Left forelimb (tissue), 1 donor: Measurements from ENCODE around the gene CNTRL.

ENCODE experiments used
- DNase-seq: peaks from one replicate; pipeline ENCODE4 v3.0.0-alpha.2; 2018; ENCODE audit warnings: low spot score

Gene CNTRL

DNA sequence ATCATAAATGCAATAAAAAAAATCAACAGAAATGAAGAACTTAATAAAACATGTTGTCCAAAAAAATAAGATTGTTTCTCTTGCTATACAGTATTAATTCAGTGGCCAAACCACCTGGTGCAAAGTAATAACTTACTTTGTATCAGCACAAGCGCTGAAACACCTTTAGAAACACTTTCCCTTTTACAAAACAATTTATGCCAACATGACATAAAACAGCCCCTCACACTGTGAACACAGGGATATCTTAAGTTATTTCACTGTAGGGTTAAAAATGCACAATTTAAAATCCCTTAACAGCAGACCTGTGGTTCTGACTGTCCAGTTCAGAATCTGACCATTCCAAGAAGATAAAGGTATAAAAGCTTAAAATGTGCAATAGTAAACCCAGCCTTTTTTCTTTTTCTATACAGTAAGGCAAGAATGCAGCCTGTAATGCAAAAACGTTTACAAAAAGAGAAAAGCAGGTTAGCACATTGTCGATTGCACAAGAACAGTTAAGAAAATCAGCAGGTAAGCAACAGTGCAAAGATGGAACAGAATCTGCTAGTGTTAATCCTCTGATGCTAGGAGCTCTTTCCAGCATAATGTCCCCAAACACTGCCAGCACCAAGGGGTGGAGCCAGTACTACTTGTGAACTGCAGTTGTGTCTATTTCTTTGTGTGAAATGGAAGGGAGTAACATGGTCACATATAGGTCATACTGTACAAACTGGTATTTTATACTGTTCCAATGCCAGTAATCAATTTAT, 105.4 kb downstream of the CNTRL start:
- no peak for DNase-seq

DNA sequence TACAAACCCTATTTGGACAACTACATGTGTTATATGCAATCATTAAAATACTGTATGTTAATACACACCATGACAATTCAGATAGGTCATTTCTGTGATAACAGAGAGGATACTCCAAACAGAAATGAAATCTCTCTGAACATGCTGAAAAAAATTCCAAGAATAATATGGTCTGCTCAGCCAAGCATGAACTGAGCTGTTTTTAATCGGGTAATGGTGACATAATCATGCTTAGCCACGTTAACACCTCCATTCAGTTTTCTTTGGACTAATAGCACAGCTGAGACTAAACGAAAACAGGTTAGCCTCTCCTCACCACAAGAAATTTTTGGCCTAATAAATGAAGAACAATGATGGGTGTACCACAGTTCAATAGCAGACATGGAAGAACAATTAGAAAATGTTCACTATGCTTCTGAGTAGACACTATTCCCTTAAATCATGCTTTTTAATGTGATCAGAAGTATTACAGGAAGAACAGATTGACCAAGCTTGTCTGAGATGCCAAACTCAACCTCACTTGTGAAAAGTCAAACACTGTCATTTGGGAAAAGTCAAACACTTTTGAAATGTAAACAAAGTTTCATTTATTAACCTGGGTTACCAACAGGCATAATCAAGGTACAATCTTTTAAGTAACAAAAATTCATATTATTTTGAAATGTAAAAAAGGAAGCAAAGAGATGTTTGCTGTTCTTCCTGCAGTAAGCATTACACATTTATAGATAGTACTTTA, 107.5 kb downstream of the CNTRL start:
- DNase-seq = no peak

- DNase-seq = no peak
These were observed 108.2 kb downstream of the CNTRL start for GRCh38 chr9:121182989-121183388.

DNA sequence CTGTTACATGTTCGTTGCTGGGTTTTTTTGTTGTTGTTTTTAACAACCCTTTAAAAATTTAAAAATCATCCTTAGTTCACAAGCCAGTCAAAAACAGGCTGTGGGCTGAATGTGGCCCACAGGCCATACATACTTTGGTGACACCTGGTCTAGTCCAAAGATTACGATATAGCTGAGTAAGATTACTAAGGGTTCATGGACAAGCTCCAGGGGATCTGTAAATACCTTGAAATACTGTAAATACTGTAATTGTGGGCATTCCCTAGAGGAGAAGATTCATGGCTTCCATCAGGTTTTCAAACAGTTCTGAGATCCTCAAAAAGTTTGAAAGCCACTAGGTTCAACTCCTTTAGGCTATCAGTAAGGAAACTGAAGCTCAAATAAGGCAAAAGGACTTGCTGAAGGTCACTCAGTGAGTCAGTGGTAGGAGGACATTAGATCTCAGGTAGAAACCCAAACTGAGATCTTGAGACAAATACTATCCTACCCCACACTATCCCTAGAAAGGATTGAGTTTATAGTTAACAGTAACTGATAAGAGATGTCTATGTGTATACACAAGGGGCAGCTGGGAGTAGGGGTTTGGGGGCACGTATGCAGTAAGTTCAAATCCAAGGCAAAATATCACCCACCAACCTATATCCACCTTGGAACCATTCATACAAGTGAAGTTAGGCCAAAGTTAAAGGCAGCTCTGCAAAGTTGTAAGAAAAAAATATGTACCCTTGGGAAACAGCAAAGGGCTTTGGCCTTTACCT, 109.1 kb downstream of the CNTRL start:
- no peak for DNase-seq

DNA sequence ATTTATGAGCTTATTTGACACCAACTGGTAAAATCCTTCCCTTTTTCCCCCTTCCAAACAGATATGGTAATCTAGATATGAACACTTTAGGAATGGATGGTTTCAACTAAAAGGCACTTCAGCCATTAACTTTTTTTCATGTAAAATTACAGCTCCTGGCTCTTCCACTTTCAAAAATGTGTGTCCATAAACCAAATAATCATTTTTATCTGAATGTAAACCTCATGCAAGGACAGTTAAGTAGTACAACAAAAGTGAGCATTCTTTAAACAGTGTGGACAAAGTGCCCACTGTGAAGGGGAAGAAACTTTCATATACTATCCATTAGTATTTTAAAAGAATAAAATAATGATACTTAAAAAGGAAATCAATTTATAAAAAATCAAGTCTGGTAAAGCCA, 109.7 kb downstream of the CNTRL start:
- no peak for DNase-seq

GRCh38 chr9:121185178-121185745, 110.5 kb downstream of the CNTRL start:
- DNase-seq = no peak

- DNase-seq = no peak
These were observed 111.1 kb downstream of the CNTRL start for GRCh38 chr9:121185774-121186403.

DNA sequence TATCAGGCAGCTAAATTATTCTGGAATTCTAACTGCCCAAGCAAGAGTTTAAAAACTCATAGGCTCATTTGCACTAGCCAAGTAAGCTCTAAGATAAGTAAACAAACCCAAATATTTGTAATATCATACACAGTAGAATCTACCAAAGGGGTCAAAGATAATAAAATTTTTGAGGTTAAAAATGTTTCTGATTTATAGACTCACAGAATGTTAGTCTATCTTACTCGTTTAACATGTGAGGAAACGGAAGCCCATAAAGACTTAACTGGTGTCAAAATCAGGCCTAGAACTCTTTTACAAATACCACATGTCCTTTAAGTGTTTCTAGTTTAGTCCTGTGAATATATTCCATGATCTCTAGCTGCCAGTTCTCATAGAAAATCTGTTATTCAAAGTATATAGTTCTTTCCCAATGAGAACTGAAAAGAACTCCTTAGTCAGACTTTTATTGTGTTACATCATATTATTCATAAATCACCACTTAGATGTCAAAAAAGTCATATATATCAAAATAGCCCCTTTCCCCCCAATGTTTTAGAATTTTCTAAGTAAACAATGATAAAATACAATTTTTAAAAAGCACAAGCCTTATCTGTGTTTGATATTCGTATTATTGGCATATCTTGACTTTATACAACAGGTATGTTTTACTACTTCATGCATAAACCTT, 113.0 kb downstream of the CNTRL start:
- DNase-seq = no peak

DNA sequence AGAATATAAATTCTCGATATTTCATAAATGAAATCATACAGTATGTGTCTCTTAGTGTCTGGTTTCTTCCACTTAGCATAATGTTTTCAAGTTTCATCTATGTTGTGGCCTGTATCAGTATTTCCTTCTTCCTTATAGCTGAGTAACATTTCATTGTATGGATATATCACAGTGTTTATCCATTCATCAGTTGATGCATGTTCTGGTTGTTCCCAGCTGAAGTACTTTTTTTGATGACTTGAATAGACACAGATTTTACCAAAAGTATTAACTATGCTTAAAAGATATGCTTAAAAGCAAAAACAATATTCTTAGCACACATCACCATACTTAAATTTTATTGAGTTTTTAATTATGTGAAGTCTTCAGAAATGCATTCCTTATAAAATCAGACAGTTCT, 114.3 kb downstream of the CNTRL start:
- no peak for DNase-seq

GRCh38 chr9:121189660-121190059, 114.9 kb downstream of the CNTRL start:
- DNase-seq = no peak

GRCh38 chr9:121191235-121191634, 116.5 kb downstream of the CNTRL start:
- DNase-seq = no peak

DNA sequence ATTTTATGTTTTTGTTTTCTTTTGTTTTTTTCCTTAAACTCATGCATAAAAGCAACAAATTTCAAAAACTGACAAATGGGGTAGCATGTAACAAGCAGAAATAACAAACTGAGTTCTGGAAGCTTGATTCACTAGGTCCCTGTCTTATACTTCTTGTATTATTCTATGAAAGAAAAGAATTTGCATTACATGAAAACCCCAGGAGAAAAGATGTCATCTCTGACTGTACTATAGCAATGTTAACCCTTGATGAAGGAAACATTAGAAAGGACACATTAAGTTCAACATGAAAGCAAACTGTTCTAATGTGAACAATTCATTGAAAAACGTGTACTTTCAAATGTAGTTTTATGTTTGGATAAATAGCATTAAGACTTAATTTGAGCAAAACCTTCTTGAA, 117.8 kb downstream of the CNTRL start:
- DNase-seq = no peak

DNA sequence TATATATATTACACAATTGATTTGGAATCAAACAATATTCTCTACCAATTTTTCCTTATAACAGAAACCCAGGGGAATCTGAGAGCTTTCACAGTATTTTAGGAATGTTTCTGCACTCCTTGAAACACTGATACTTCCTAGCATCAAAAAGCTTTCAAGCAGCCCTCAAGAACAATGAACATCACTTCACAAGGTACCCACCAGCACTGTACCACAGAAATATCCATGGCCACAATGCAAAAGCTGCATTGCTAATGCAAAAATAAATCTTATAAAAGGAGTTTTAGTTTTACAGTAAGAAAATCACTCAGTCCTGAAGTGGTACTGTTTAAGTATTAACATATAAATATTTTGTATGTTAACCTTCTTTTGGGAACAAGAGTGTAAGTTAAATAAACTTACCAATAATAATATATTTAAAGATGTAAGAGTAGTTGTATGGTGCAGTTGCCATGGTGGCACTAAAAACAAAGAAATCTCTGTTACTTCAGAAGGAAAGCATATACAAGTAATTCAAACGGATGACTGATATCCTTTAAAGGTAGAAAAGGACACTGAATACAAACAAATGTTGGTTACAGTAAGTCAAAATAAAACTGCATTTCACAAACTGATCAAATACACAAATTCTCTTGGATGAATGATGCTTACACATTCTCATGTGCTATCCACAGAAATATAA, 118.3 kb downstream of the CNTRL start:
- no peak for DNase-seq

GRCh38 chr9:121194730-121195129, 120.0 kb downstream of the CNTRL start:
- DNase-seq = no peak

GRCh38 chr9:121196389-121196788, 121.6 kb downstream of the CNTRL start:
- no peak for DNase-seq

DNA sequence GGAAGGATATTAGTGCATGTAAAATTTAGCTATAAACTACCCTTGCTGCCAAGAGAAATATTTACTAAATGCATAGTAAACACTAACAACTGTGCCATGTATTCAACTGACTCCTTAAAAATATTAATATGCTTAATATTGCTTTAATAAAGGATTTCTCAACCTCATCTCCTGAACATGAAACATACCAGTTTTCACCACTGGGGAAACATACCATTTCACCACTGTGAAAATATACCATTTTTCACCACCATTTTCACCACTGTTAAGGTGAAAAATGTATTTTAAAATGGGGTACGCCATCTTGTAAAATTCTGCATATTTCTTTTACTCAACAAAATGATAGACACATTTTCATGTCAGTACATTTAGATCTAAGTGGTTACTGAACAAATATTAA, 122.4 kb downstream of the CNTRL start:
- DNase-seq = no peak

DNA sequence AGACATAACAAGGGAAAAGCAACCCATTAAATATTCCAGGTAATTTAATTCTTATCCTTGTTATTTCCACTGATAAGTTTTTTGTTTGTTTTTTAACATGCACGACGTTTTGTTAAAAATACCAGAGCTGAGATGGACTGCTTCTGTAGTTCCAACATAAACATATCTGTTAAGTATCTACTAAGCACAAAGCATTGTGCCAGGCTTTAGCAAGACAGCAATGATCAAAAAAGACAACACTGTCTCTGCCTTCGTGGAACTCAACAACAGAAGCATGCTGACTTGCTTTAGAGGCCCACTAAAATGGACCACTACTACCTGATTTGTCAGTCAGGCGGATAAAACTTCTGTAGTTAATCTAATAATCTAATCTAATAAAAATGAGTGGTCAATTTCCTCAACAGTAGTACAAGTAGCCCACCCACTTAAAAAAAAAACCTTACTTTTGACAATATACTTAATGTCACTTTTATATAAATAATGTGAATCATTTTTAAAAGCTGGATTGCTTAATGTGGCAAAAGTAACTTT, 123.8 kb downstream of the CNTRL start:
- DNase-seq = no peak

GRCh38 chr9:121199921-121200320, 125.2 kb downstream of the CNTRL start:
- no peak for DNase-seq

DNA sequence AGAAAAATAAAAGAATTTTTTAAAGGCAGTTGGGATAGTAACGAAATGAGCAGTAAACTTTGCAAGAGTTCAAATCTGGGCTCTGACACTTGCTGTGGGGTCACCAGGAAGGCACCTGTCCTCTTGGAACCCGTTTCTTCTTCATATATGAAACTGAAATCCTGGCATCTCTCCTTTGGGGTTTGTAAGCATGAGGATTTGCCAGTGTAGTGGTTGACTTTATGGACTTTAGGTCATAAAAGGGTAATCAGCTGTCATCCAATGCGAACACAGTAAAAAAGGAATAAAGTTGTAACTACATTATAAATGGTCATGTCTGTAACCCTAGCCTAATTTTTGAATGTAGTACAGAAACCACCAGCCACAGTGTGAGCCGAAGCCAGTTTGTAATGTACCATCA, 125.6 kb downstream of the CNTRL start:
- no peak for DNase-seq

GRCh38 chr9:121201045-121201737, 126.4 kb downstream of the CNTRL start:
- peak; percentile 72 for DNase-seq
